Kidney glomerular epithelial cell (primary cell): Measurements from ENCODE around the gene MMAB.

Experiments used
- DNase-seq: peaks from one replicate; lab custom pipeline; 2025; lab: John Stamatoyannopoulos, UW

The MMAB gene

DNA sequence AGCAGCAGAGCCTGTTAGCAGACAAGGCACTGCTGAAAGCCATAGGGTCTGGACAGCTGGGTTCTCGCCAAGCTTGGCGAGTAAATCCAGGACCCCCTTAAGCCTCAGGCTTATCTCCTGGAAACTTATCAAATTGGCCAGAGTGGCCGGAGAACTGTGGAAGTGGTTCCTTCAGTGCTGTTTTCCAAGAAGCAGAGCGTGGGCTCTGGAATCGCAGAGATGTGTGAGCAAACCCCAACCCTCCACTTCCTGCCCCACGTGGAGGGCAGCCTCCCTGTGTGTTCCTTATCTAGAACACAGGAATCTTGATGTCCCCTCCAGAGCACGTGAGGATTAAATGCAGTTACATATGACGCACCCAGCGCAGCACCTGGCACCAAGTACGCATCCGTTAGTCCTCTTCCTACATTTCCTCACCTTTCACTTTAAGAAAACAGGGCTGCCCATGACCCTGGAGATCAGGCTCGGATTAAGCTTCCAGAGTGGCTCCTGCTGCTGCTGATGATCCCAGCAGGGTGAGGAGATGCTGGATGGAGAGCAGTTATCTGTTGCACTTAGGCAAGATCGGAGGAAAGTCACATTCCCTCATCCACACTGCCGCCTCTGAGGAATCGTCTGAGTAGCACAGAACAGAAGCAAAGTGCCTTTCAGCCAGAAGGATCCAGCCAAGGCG, 35.0 kb downstream of the MMAB start:
- DNase-seq, result no peak

DNA sequence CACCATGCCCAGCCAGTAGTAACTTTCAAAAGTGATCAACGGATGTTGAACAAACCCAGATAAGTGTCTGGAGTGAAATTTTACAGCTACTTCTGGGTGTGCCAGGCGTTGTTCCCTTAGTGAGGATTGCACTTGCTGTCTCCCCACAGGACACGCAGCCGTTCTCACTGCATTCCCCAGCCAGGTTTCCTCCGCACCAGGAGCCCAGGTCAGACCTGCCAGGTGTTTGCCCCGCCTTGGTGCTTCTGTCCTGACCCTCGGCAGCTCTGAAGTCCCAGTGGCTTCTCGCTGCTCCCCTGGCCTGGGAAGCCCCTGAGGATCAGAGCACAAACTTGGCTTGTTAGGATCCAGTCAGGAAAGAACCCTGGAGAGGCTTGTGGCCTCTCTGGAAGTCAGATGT, 36.2 kb downstream of the MMAB start:
- DNase-seq, result no peak

DNA sequence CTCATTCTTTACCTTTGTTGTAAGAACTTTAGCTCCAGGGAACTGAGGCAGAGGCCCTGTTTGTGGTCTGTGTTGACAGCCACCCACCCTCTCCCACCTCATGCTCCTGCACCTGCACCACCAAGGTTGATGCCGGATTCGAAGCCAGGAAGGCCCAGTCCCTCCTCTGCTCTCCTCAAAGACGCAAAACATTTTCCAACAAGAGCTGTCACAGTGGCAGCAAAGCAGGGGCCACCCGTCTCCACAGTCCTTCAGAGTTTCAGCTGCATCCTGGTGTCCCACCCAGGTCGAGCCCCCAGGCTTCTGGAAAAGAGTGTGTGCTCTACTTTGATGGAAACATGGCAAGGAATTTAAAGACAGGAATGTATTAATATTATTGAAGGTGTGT, 37.4 kb downstream of the MMAB start:
- no peak for DNase-seq

DNA sequence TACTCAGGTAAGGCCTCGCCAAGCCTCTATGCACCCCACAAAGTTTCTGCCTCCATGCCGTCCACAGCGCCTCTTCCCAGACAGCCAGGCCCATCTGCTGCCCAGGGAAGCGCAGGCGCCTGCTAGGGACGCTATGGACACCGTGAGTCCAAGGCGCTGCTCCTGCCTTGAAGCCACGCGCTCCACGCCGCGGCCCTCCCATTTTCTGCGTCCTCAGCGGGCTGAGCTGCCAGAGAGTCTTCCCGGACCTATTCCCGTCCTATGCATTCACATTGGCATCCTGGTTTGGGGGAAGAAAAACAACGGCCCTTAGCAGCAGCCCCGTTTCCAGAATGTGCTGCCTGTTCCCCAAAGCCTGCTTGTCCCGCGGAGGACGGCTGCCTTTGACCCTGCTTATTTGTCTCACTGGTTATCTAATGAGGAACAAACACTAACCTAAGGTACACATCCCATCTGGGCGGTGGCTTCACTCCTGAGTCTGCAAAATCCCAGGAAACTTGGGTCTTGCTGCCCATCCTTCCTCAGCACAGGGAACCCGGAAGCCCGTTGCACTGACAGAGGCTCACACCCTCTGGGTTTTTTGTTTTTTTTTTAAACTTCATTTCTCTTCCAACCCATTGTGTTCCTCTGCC, 38.0 kb downstream of the MMAB start:
- DNase-seq, result no peak

DNA sequence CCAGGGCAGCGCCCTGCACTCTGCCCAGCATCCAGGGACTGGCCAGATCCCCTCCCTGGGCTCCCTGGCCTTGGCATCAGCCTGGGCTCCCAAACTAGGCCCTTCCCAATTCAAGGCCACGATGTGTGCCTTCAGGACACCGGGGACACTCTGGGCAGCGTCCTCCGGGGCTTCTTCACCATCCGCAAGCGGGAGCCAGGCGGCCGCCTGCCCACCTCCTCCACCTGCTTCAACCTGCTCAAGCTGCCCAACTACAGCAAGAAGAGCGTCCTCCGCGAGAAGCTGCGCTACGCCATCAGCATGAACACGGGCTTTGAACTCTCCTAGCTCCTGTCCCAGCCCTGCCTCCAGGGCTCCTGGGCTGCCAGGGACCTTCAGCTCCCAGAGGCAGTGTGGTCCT, 38.8 kb downstream of the MMAB start:
- no peak for DNase-seq

DNA sequence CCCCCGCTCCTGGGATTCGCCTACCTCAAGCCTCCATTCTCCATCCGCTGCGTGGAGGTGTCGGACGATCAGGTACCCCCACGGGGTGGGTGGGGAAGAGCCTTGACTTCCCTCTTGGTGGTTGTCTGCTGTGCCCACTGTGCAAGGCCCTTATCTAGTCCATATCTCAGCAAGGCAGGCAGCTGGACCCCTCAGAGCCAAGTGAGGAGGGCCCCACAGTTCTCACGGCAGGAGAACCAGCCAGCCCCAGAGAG, 39.9 kb downstream of the MMAB start:
- DNase-seq, result no peak

DNA sequence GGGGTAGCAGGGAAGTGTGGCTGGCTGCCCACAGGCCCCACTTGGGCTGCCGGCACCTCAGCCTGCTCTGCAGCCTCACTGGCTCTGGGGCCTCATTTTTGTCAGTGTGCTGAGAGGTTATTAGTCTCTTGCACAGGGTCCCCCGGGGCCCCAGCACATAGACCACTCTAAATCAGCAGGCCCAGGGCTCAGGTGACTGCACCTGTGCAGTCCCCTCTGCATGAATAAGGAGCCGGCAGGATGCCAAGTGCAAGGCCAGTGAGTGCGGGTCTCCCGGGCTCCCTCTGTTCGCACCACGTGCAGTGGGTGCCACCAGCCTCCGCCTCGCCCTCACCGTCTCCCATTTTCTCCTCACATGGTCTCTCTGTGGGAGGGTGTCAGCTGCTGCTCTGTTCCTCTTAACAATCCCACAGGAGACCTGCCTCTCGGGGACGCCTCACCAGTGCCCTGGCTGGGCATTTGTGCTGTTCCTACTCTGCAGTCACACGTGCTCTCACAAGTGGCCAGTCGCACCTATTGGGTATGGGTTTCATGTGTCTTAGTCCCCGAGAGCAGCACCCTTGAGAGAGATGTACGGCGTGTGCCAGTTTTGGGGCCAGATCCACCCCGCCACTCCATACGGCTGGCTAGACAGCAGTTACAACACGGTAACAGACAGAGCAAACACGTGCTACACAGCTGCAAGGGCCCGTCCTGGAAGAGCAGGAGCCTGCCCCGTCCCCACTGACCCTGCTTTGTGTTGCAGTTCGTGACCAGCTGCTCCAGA, 40.4 kb downstream of the MMAB start:
- no peak for DNase-seq

DNA sequence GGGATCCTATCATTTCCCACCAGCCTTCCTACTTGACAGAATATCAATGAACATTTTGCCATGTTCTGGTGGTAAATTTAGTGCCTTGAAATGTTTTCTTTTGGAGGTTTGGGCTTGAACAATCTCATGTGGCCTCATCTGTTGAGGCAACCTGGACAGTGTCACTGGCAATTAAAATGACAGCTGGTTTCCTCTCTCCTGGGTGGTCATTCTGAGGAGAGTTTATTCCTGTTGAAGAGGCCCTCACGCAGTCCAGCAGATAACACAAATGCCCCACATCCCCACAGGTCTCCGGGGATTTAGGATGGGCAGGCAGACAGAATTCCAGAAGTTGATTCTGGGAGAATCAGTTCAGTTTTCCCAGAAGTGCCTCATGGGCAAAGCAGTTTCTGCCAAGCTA, 41.9 kb downstream of the MMAB start:
- no peak for DNase-seq

DNA sequence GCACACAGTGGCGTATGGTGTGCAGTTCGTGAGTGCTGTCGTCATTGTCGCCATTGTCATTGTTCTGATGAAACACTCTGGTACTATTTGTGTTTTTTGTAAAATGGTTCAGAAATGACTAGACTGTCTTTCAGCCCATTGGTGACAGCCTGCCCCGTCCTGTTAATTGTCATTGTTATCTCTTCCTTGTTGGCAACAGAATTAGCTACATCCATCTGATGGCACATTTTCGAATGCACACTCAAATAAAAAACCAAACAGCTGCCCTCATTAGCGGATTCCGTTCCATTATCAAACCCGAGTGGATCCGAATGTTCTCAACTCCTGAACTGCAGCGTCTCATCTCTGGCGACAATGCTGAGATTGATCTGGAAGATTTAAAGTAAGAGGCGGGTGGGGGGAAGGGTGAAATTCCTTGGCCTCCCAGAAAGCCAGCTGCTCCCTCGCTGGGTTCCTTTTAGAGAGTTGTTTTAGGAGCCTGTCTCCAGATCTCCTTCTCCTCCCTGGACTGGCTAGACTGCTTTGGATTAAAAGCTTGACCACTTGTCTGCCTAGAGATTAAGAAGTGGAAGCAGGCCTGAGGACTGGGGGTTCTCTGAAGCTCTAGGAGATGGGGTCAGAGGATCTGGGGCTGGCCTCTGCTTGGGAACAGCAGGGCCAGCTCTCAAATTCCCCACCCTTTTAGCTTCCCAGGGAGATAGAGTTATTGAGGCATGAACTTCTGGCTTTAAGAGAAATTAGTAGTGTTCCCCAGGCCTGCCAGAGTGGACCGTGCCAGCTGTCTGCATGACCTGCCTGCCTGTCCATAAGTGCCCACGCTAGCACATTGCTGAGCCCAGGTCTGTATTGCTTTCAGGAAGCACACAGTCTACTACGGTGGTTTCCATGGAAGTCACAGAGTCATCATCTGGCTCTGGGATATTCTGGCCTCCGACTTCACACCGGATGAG, 43.3 kb downstream of the MMAB start:
- no peak for DNase-seq

DNA sequence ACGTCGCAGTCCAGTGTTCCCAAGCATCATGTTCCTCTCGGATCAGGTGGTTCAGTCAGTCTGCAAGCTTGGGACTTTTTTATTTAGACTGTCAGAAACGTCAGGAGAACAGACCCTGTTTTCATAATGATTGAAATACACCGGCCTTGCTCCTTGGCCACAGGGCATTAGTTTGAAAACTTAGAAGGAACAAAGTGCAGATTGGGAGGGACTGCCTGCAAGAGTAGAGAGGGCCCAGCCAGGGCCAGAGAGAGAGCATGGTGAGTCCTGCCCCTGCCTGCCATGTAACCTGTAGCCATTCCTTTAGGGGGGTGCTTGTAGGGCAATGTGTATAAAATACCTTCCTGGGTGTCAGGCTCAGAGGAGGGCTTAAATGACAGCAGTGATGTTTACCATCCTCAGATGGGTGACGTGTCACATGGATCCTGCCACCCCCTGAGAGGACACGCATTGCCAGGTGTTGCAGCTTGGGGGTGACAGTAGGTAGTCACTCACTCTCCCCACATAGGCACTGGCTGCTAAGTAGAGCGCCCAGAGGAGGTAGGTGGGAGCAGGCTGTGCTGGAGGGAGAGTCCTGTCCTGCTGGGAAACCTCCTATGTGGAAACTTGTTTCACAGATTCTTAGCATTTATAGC, 45.7 kb downstream of the MMAB start:
- no peak for DNase-seq

DNA sequence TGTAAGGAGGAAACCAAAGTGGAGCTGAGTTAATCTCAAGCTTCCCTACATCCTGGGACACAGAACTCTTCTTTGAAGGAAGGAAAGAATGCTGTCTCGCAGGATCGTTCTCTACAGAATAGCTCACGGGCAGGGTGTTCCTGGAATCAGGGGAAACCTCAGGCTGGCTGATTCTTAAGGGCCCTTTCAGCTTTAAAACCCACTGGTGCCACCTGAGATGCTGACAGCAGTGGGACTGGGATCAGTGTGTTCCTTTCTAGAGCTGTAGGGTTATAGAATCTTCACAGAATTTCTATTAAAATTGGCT, 48.1 kb downstream of the MMAB start:
- no peak for DNase-seq

DNA sequence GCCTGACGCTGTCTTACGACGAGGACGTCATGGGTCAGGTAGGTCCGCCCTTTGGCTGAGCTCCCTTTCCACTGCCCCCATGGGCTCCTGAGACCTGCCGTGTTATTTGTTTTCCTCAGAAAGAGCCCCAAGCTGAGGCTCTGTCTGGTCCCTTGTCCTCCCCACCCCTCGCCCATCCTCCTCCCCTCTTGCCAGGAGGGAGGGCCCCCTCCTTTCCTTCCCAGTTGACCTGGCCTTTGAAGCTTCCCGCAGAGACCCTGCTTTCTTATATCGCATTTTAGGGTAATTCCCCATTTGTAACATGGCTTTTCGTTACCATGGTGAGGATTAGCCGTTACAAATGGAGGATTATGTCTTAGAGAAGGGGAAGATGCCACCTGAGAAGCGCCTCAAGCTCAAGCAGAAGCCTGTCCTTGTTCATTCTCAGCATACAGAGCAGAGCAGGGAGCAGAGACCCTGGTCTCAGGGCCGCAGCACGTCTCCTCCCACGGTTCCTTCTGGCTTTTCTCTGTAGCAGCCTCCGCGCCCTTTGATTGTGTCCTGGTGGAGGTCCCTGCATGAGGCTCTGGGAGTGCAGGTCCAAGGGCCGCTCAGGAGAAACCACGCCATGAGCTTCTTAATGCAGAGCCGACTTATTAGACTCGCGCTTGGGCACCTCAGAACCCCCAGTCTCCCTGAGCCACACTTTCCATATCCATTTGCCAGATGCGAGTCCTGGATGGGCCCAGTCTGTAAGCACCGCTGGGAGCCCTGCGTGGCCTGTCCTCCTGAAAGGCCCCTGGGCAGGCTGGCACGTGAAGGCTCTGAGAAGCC, 48.6 kb downstream of the MMAB start:
- no peak for DNase-seq

DNA sequence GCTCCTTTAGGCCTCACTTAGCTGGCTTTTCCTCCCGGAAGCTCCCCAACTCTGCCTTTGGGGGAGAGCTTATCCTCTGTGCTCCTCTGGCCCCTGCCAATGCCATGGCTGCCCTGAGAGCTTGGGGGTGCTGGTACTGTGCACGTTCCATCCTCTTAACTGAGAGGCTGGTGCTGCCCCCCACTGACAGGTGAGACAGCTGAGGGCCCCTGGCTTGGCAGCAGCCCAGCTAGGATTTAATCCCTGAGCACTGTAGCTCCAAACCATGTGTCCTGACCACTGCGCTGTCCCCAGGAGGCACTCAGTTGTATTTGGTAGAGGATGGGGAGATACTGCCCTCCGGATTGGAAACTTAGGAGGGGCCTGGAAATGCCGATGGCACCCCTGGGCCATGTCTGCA, 49.8 kb downstream of the MMAB start:
- DNase-seq, result no peak

DNA sequence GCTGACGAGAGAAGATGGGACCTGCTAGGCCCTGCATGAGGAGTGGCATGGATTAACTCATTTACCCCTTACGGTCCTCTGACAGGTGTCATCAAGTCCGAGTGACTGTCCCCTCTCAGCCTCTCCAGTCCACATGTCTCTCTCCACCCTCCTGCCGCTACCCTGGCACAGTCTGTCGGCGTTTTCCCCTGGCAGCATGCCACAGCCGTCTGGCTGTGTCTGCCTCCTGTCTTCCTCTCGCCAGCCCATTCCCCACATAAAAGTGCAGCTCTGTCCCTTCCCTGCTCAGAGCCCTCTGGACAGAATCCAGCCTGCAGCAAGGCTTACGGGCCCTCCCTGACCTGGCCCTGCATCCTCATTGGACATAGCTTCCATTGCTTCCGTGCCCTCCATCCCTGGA, 50.2 kb downstream of the MMAB start:
- no peak for DNase-seq

DNA sequence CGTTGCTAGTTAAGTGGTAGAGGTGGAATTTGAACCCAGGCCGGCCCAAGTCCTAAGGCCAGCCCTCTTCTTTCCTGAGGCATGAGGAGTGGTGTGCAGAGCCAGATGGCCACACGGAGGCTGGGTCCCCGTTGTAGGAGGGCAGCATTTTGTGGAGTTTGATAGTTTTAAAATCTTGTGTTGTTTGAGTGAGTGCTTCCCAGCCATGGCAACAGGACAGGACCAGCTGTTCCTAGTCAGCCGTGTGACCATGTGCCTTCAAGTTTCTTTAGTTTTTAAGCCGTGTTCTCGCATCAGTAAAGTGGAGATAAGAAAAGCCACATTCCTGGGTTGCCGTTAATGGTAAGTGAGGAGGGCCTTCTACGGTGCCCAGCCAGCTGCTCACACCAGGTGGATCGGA, 51.5 kb downstream of the MMAB start:
- DNase-seq, result no peak

DNA sequence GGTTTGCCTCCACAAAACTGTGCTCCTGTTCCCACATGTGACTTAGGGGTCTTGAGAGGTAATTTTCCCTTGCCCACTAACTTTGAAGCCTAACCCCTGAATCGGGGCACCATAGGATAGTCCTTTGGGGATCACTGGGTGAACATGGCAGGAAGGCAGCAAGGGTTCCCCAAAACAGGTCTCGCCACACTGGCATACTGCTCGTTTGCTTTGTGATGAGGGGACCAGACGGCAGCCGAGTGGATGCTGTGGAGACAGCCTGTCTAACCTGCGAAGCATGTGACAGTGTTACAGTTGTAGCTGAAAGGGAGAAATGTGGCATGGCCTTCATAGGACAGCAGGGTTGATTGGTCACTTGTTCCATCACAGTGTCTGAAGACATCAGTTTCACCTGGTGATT, 53.5 kb downstream of the MMAB start:
- DNase-seq, result no peak

DNA sequence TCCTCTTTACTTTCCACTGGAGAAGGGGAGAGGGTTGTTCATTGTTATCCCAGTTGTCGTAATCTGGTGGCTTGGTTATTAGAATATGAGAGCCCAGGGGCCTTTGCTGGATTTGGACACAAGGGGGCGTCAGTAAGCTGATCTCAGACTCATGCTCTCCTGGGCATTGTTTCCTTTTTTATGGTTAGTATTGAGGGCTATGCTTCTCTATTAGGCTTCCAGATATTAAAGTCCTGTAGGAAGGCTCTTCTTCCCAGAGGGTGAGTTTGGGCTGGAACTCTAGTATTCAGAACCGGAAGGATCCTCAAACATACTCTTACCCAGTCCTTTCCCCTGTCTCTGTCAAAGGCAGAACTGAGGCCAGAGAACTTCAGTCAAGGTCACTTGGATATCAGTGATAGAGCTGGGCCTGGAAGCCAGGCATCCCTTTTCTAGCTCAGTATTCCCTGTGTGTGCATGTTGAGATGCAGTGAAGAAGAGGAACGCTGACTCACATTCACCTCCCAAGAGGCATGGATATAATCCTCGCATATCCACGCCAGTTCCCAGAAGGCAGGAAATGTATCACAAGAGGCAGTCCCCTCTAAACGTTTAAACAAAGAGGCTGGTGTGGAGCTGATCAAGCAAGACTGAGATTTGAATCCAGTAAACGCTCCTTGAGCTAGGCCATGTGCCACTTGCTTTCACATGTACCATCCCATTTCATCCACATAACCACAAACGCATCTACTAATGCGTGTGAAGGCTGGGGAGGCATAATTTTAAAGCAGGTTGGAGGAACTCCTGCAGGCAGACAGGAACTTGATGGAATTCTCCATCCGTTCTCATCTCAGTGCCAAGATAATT, 54.3 kb downstream of the MMAB start:
- peak; percentile 64 for DNase-seq

DNA sequence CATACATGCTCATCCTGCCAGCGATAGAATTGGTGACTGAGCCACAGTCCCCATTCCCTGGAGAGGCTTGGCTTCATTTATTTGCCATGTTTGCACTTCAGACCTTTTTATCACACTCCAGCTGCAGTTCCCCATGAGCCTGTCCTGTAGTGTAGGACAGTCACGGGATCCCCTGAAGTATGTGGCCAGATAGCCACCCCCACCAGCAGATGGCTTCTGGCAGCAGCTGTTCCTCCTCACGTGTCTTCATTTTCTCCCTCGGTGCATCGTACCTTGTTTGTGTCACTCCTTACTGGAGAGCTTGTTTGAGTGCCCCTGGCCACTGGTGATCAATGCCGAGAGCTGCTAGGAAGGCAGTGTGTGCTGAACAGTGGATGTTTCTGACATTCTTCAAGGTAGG, 55.7 kb downstream of the MMAB start:
- no peak for DNase-seq

DNA sequence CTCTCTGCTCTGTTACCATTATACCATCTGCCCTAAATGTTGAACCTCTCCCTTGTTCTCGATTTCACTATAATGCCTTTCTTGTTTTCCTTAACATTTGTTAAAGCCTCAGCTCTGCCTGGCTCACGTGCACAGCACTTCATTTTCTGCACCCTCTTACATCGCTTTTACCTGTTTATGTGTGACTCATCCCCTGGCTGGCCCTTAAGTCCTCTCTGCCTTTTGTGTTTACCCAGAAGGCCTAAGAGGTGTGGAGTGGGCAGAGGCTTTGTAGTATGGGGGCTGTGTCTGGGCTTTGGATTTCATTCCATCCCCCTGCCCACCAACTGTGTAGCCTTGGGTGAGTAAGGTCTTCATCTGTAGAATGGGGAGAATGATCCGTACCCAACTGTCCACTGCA, 59.3 kb downstream of the MMAB start:
- no peak for DNase-seq

DNA sequence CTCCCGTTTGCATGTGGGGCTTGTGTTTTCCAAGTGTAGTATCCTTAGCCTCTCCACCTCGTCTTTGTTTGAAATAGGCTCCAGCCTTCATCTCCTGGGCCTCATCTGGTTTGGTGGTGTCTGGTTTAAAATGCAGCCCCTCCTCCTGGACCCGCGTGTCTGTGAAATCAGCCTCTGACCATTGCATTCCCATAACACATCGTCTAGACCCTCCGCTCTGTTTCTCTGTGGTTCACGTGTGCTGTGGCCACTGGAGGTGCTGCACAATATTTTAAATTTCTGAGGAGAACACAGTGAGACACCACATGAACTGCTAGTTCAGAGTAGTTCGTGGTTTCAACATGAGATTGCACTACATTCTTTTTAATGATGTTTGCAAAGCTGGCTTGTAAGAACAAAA, 60.3 kb downstream of the MMAB start:
- no peak for DNase-seq

DNA sequence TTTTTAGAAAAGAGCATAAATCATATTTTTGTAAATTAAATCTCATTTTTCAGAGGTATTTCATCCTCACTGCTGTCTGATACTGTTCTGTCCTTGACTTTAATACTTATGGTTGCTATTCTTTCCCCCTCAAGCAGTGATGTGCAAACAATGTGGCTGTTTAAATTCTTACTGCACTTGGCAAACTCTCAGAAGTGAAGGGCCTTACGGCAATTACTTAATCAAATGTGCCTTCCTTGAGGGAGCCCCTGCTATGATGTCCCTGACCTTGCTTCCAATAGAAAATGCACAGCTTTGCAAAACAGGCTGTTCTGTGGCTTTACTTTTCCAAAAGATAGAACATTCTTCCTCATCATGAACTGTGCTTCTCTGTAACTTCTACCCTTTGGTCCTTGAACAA, 60.7 kb downstream of the MMAB start:
- DNase-seq, result no peak
